Right ventricle myocardium superior (tissue), 1 donor: ENCODE data around the gene TCP11. TPM values are rescaled to one million over a fixed set of nuclear protein-coding genes. Genes with fewer than 3 reads are reported as not detected.
A peak's percentile ranks its signal among the peaks of the same experiment; 100 is the strongest.
"Not testable (repeated sequence)": the region's sequence is repeated elsewhere in the genome, so short reads cannot be mapped to it uniquely, and the experiment has no call there.

Source experiments
- ATAC-seq: fragments of 200-7000 bp; cut with Tn5 transposase; one replicate; pipeline ENCODE4 v1.9.1; 2020; ENCODE audit warnings: mild to moderate bottlenecking; ENCODE audit not compliant: poor library complexity
- DNase-seq: peaks from one replicate; pipeline ENCODE4 v3.0.0-alpha.2; 2020
- intact Hi-C: fragments of 100-400 bp; cut with DNase I; formaldehyde crosslinking; loops from one replicate; pipeline ENCODE4 v1.11.2; 2022
- total RNA-seq: library from RNA; stranded (reverse); fragmentation: NEBNext Ultra II Directional; extraction: Animal tissue kit (Norgen Biotek cat#: 25700); gene quantifications from one replicate; pipeline ENCODE4 v1.2.1, GENCODE V29; 2021
- donor health status: DM: no; HTN: yes; CAD: no; lungs with severe emphysema.

TCP11 gene
- total RNA-seq, 1 donor from 2014 or later = not detected

DNA sequence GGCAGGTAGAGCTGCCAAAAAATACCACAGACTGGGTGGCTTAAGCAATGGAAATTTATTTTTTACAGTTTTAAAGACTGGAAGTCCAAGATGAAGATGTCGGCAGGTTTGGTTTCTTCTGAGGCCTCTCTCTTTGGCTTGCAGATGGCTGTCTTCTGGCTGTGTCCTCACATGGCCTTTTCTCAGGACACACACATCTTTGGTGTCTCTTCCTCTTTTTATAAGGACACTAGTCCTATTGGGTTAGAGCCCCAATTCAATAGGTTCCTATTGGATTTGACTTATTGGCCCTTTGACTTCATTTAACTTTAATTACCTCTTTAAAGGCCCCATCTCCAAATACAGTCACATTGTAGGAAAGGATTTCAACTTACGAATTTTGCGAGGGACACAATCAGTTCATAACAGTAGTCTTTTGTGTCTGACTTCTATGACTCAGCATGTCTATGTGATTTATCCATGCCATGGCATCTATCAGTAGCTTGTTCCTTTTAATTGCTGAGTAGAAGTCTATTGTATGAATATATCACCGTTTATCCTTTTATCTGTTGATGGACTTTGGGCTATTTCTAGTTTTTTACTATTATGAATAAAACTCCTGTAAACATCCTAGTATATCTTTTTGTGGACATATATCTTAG, 11.0 kb upstream of the TCP11 start:
- ATAC-seq = no peak
- intact Hi-C loops = no loop called here
- DNase-seq = no peak

- intact Hi-C loops = no loop called here
- DNase-seq = no peak
- no peak for ATAC-seq
Measured at GRCh38 chr6:35151466-35151865, 10.3 kb upstream of the TCP11 start.

GRCh38 chr6:35149891-35150566, 8.9 kb upstream of the TCP11 start:
- ATAC-seq = no peak
- intact Hi-C loops = loop anchor here (10.0 kb wide), 1 partner anchor 275 kb away; no protein-coding TSS in a partner anchor
- DNase-seq = no peak

- intact Hi-C loops = loop anchor here (10.0 kb wide), 1 partner anchor 273 kb away; no protein-coding TSS in a partner anchor
- no peak for DNase-seq
- no peak for ATAC-seq
Measured at GRCh38 chr6:35148167-35148741, 7.1 kb upstream of the TCP11 start.

DNA sequence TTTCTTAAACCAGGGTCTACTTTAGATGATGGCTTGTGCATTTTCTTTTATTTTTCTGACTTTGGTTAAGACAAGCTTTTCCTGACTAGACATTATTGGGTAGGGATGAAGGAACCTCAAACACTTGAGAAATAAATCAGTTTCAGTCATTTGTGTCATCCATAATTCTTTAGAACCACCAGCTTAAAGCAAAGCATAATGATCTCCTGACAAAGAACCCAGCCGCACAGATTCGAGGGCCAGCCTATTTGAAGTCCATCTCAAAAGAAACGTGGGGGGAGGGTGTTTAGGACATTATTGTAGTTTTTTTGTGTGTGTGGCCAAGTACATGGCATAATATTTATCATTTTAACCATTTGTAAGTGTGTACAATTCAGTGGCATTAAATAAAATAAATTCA, 6.3 kb upstream of the TCP11 start:
- no peak for DNase-seq
- intact Hi-C loops = loop anchor here (2.0 to 10.0 kb wide), 3 partner anchors 55 to 273 kb away; no protein-coding TSS in a partner anchor
- ATAC-seq = no peak

- ATAC-seq (no peak), DNase-seq (no peak)
- intact Hi-C loops = loop anchor here (2.0 to 10.0 kb wide), 3 partner anchors 56 to 272 kb away; no protein-coding TSS in a partner anchor
Measured at GRCh38 chr6:35147026-35147425, 5.9 kb upstream of the TCP11 start.

- ATAC-seq = peak; percentile 93
- DNase-seq = peak; percentile 64
- intact Hi-C loops = loop anchor here (2.0 to 10.0 kb wide), 3 partner anchors 56 to 272 kb away; no protein-coding TSS in a partner anchor
Measured at GRCh38 chr6:35146453-35146852, 5.3 kb upstream of the TCP11 start.

DNA sequence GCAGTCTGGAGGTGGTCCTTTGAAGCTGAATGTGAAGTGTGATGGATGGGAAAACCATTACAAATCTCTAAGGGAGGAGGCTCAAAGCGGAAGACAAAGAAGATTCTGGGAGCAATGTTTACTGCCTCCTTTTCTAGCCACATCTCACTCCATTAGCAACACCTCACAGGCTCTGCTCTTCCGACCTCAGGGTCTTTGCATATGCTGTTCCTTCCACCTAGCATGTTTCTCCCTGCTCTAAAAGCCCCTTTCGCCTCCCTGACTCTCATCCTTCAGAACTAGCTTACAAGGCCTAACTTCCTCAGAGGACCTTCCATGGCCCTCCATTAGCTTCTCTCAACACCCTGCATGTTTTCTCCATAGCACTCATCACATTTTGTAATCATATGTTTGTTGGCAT, 4.6 kb upstream of the TCP11 start:
- no peak for ATAC-seq
- intact Hi-C loops = loop anchor here (2.0 to 10.0 kb wide), 3 partner anchors 57 to 271 kb away; no protein-coding TSS in a partner anchor
- DNase-seq = no peak

- intact Hi-C loops = loop anchor here (10.0 kb wide), 1 partner anchor 268 kb away; no protein-coding TSS in a partner anchor
- no peak for ATAC-seq
Measured at GRCh38 chr6:35142588-35143569, 1.7 kb upstream of the TCP11 start.

DNA sequence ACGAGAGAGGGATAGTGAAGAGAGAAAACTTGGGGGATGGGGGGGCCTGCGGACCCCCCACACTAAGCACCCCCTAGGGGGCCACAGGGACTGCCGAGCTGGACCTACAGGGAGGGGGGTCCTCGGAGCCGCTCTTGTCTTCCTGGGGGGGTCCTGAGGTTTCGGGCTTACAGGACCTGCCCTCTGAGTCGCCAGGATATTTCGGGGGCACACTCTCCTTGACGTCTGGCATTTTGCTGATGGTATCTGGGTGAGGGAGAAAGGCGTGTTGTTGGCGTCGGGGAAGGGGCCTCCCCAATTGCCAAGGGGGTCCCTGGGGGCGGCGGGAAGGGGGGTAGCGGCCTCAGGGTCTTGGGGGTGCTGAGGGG, 516 bp downstream of the TCP11 start:
- peak; percentile 16 for ATAC-seq
- no peak for DNase-seq
- intact Hi-C loops = loop anchor here (10.0 kb wide), 1 partner anchor 266 kb away; no protein-coding TSS in a partner anchor

More at GRCh38 chr6:35142588-35143569, 1.7 kb upstream of the TCP11 start:
- no peak for DNase-seq

DNA sequence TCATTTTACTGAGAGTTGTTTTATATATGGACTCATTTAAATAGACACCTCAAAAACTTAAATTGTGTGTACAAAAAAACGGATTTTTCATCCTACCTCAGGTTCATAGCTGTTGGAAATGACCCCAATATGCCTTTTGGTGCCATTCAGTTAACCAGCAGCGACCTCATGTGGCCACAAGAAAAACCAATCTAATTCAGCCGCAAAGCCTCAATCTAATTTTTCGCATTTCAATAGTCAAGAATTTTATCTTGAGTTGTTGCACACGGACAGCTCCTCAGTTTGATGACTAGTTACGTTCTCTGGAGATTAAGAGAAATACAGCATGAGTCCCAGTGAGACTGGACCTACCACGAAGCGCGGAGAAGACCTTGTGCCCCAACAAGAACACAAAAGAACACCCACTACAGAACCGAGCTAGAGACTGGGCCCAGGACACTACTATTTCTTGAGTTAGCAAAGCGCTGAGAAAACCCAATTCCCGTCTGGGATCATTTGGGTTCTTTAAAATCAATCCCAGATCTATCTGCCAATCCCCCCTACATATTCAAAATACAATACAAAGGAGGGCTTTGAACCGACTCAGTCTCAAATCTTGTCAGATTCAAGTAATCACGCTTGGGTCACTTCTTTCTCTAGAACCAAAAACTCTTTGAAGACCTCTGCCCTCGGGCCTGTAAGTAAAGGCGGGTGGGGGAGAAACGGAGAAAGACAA, 1.1 kb downstream of the TCP11 start:
- intact Hi-C loops = loop anchor here (2.0 to 10.0 kb wide), 2 partner anchors 153 to 265 kb away; no protein-coding TSS in a partner anchor
- no peak for DNase-seq

GRCh38 chr6:35139470-35139869, 1.7 kb downstream of the TCP11 start:
- DNase-seq = no peak
- no peak for ATAC-seq
- intact Hi-C loops = loop anchor here (2.0 kb wide), 1 partner anchor 153 kb away; no protein-coding TSS in a partner anchor

More for the DNA sequence above, 1.1 kb downstream of the TCP11 start:
- ATAC-seq = peak; percentile 72

DNA sequence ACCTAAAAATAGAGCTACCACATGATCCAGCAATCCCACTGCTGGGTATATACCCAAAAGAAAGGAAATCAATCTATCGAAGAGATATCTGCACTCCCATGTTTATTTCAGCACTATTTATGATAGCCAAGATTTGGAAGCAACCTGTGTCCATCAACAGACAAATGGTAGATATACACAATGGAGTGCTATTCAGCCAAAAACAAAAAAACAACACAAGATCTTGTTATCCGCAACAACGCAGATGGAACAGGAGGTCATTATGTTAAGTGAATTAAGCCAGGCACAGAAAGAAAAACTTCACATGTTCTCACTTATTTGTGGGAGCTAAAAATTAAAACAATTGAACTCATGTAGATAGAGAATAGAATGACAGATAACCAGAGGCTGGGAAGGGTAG, 2.9 kb downstream of the TCP11 start:
- DNase-seq, ATAC-seq: not testable (repeated sequence)
- intact Hi-C loops = loop anchor here (2.0 kb wide), 1 partner anchor 151 kb away; no protein-coding TSS in a partner anchor

- DNase-seq = no peak
- intact Hi-C loops = no loop called here
- ATAC-seq = no peak
Measured at GRCh38 chr6:35136185-35136584, 5.0 kb downstream of the TCP11 start.

DNA sequence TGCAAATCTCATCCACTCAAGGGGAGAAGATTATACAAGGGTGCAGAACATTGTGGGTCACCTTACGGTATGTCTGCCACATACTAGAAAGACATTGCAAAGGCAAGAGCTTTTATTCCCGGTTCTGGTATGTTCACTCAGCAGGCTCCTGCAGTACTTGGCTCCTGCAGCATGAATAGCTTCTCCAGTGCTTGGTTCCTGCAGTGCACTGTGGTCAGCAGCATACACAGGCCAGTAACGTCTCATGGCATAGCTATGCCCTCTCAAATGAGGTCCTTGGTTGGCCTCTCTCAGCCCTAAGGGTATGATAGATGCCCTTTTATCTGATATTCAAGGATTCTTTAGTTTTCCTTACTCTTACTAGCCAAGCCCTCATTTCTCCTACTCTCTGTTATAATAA, 12.6 kb downstream of the TCP11 start:
- DNase-seq (no peak), ATAC-seq (no peak)
- intact Hi-C loops = no loop called here

DNA sequence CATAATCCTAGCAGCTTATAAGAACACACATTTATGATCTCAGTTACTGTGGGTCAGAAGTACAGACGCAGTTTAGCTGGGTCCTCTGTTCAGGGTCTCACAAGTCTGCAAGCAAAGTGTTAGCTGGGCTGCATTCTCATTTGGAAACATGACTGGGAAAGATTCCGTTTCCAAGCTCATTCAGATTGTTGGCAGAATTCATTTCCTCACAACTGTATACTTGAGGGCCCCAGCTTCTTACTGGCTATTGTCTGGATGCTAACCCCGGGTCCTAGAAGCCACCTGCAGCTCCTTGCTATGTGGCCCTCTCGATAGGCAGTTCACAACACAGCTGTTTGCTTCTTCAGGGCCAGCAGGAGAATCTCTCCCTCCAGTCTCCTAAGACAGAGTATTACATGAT, 13.1 kb downstream of the TCP11 start:
- no peak for ATAC-seq
- no peak for DNase-seq
- intact Hi-C loops = no loop called here

DNA sequence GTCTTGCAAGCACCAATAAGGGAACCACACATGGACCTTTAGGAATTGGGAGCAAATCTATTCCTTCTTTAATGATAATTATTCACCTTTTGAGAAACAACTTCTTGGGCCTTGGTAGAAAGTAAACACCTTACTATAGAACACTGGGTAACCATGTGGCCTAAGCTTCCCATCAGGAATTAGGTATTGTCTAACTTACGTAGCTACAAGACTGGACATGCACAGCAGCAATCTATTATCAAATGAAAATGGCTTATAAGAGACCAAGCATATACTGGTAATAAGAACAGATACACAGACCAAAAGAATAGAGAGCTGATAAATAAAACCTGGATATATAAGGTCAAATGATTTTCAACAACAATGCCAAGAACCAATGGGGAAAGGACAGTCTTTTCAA, 16.8 kb downstream of the TCP11 start:
- DNase-seq = no peak
- intact Hi-C loops = no loop called here
- ATAC-seq = no peak

DNA sequence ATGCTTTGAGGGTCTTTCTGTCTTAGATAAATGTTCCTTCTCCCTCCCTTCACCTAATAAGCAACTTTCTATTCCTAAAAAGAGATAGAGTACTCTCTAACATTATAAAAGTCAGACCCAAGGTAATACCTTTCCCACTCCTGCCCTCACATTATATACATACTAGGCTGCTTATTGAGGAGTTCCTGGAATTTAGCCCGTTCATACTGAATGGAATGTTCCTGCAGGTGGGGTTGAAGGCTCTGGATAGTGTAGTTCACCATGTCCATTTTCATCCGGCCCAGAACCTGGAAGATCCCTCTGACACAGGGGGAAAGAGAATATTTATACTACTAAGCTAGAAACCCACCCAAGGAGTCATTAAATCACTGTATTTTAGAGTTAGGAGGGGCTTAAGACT, 20.4 kb downstream of the TCP11 start:
- ATAC-seq = no peak
- intact Hi-C loops = no loop called here
- no peak for DNase-seq
